HepG2 (cell line): ENCODE results near the gene PLD1. TPM values are rescaled to one million over a fixed set of nuclear protein-coding genes. Genes with fewer than 3 reads are reported as not detected.

ENCODE experiments used
- GATA4 ChIP-seq: sonication (generic); IDR thresholded peaks from 2 replicates; pipeline ENCODE4 v1.6.1; 2016; ENCODE audit warnings: antibody characterized with exemption, low read depth, borderline replicate concordance
- HNF1A ChIP-seq, 2 experiments: sonication (generic) in 1 of 2; formaldehyde crosslinking in 1 of 2; IDR thresholded peaks; 2 replicates each; pipeline versions ENCODE4 v1.4.0 to v1.6.1; 2016 to 2020; ENCODE audit warnings: borderline replicate concordance in 1 of 2, low read depth in 1 of 2, mild to moderate bottlenecking in 1 of 2, missing genetic modification reagents in 1 of 2
- IKZF4 ChIP-seq: sonication (generic); formaldehyde crosslinking; IDR thresholded peaks from 2 replicates; pipeline ENCODE4 v1.5.1; 2020; ENCODE audit warnings: borderline replicate concordance, mild to moderate bottlenecking, low read depth, missing genetic modification reagents; ENCODE audit errors: not compliant biosample characterization
- ISL2 ChIP-seq: sonication (generic); formaldehyde crosslinking; IDR thresholded peaks from 2 replicates; pipeline ENCODE4 v1.5.0; 2020; ENCODE audit warnings: missing genetic modification reagents
- LRRFIP1 ChIP-seq: sonication (generic); formaldehyde crosslinking; conservative IDR thresholded peaks from 2 replicates; pipeline ENCODE4 v1.4.0; 2020; ENCODE audit warnings: missing genetic modification reagents
- RERE ChIP-seq: IDR thresholded peaks from 2 replicates; pipeline ENCODE4 v1.6.1; 2016; ENCODE audit warnings: low read depth, missing genetic modification reagents, missing compliant biosample characterization
- ZNF326 ChIP-seq: sonication (generic); formaldehyde crosslinking; IDR thresholded peaks from 2 replicates; pipeline ENCODE4 v1.4.0; 2020; ENCODE audit warnings: missing genetic modification reagents, borderline replicate concordance
- ZNF335 ChIP-seq: sonication (generic); formaldehyde crosslinking; IDR thresholded peaks from 2 replicates; pipeline ENCODE4 v1.4.0; 2020; ENCODE audit warnings: missing genetic modification reagents
- ZNF691 ChIP-seq: sonication (generic); formaldehyde crosslinking; IDR thresholded peaks from 2 replicates; pipeline ENCODE4 v1.4.0; 2020; ENCODE audit warnings: missing genetic modification reagents, low read depth, mild to moderate bottlenecking, borderline replicate concordance
- ZNF710 ChIP-seq: sonication (generic); formaldehyde crosslinking; IDR thresholded peaks from 2 replicates; pipeline ENCODE4 v1.5.0; 2020; ENCODE audit warnings: mild to moderate bottlenecking, missing genetic modification reagents, borderline replicate concordance
- ZNF761 ChIP-seq: sonication (generic); formaldehyde crosslinking; conservative IDR thresholded peaks from 2 replicates; pipeline ENCODE4 v1.4.0; 2020; ENCODE audit warnings: mild to moderate bottlenecking, missing genetic modification reagents
- polyA plus RNA-seq, 8 experiments: library from polyadenylated mRNA; depleted of rRNA in 3 of 8; stranded (reverse) in 7 of 8; unstranded in 1 of 8; fragments of >200 nt; fragmentation: Illumina TruSeq in 4 of 8; extraction: Trizol in 4 of 8; gene quantifications; 2 replicates each; pipeline versions ENCODE4 v1.2.1 to v1.2.3, GENCODE V29; 2011 to 2016; ENCODE audit warnings: low read depth in 4 of 8, missing spikeins in 1 of 8, mixed read lengths in 1 of 8; ENCODE audit not compliant: insufficient read depth in 1 of 8
- total RNA-seq, 5 experiments: library from RNA; depleted of rRNA; stranded (reverse); fragments of >200 nt; fragmentation: Illumina TruSeq; extraction: Trizol; gene quantifications; 2 replicates each; pipeline ENCODE4 v1.2.3, GENCODE V29; 2016; ENCODE audit warnings: low read depth in 1 of 5

PLD1 gene
- total and polyA plus RNA-seq, 2 of the 13 experiments (the other 11 are each of a cell fraction or from before 2014, with no cell fraction given), result 27.1 to 59.4 TPM

GRCh38 chr3:171845481-171846284 is 35.4 kb upstream of the PLD1 start (continued):
- TF ChIP-seq RERE (CRISPR knock-in tag) (0 out of 2 replicates have a peak, but pooled peaks have one; percentile 41), ZNF710 (CRISPR knock-in tag) (0 out of 2 replicates have a peak, but pooled peaks have one; percentile 38), LRRFIP1 (no peak), IKZF4 (CRISPR knock-in tag) (no peak), ISL2 (CRISPR knock-in tag) (peak; percentile 96), GATA4 (peak; percentile 96), ZNF761 (CRISPR knock-in tag) (no peak), HNF1A (IDR thresholded peaks at IDR 0.05; ENCODE audit: low read depth) (peak; percentile 87), HNF1A (CRISPR knock-in tag; IDR thresholded peaks at IDR 0.05; ENCODE audit: borderline replicate concordance) (peak; percentile 91; the same call in 1 of the 2 replicates), ZNF335 (no peak), ZNF691 (CRISPR knock-in tag) (no peak), ZNF326 (no peak)
